ENCODE results near the gene TTYH3.
A peak's percentile ranks its signal among the peaks of the same experiment; 100 is the strongest.

TTYH3 gene

GRCh38 chr7:2649991-2650390 lies 18.2 kb downstream of the TTYH3 start:
- no peak for DNase-seq

DNA sequence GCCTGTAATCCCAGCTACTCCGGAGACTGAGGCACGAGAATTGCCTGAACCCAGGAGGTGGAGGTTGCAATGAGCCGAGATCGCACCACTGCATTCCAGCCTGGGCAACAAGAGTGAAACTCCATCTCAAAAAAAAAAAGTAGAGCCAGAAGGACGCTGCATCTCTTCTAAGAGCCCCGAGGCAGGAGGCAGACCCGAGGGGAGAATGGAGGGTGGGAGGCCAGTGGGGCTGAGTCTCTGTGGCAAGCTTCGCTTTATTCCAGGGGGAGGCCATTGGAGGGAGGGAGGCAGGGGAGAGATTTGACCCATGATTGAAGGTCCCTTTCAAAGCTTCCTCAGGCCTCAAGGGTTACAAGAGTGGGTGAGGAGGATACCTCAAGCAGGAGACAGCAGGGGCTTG lies 18.7 kb downstream of the TTYH3 start:
- no peak for DNase-seq

DNA sequence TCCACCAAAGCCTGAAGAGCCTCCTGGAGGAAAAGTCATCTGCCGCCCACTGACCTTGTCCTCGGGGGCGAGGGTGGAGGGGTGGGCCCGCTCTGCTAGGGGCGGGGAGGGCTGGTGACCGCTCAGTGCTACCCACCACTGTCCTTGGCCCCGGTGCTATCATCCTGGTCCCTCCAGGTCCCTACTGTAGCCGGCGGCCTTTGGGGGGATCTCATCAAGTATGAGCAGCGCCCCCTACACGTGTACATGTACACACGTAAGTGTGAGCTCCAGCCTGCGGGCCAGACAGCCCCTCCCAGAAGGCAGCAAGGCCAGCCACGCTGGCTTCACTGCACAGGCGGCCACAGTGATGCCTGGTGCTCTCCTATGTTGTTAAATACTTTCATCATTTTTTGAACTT lies 19.6 kb downstream of the TTYH3 start:
- no peak for DNase-seq

DNA sequence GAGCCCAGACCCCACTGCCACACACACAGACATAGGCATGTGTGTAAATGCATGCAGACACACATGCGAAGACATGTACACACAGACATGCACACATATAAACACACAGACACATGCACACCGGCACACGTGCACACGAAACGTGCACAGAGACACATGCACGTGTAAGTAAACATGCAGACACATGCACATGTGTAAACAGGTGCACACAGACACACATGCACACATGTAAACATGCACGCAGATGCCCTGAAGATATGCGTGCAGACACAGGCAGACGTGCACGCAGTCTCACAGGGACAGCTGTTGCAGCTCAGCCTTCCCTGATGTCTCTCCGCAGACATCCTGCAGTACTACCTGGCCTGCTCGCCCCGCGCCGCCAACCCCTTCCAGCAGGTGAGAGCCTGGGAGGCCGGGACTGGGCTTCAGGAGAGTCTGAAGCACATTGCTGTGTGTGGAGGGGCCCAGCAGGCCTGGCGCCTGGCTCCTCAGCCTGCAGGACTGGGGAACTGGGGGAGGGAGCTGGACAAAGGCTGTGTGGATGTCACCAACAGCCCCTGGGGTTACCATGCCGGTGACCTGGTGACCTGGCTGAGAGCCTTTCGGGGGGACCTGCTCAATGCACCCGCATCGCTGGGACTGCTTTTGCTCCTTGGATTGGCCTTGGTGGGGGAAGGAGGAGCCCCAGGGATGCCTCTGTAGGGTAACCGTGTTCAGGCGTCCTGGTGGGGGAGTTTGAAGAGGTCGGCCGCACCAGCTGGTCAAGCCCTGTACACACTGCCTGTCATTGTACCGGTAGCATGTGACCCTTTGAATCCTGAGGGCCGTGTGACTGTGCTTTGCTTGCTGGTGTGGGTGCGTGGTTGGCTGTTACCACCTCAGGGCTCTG lies 20.3 kb downstream of the TTYH3 start:
- DNase-seq, result no peak

- no peak for DNase-seq
Observed at GRCh38 chr7:2652736-2653060, 20.9 kb downstream of the TTYH3 start.

DNA sequence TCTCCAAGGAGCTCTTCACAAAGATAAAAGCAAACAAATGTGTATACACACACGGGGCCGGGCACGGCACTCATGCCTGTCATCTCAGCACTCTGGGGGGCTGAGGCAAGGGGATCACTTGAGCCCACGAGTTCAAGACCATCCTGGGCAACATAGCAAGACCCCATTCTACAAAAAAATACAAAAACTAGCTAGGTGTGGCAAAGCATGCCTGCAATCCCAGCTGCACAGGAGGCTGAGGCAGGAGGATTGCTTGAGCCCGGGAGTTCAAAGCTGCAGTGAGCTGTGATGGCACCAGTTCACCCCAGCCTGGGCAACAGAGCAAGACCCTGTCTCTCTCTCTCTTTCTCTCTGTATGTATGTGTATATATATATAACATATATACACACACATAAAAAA lies 22.3 kb downstream of the TTYH3 start:
- no peak for DNase-seq

GRCh38 chr7:2655870-2656614 lies 24.3 kb downstream of the TTYH3 start:
- DNase-seq, result no peak

DNA sequence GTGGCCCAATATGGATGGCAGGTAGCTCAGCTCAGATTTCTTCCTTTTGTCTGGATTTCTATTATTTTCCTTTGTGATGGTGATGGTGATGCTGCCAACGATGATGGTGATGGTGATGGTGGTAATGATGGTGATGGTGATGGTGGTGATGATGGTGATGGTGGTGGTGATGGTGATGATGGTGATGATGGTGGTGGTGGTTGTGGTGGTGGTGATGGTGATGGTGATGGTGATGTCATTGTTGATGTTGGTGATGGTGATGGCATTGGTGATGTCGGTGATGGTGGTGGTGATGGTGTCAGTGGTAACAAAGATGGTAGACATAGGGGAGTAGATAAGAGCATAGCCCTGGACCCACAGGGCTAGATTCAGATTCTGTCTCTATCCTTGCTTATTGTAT lies 25.4 kb downstream of the TTYH3 start:
- DNase-seq, result no peak

GRCh38 chr7:2657920-2658671 lies 26.3 kb downstream of the TTYH3 start:
- DNase-seq, result no peak

- no peak for DNase-seq
Observed at GRCh38 chr7:2658941-2659340, 27.2 kb downstream of the TTYH3 start.

DNA sequence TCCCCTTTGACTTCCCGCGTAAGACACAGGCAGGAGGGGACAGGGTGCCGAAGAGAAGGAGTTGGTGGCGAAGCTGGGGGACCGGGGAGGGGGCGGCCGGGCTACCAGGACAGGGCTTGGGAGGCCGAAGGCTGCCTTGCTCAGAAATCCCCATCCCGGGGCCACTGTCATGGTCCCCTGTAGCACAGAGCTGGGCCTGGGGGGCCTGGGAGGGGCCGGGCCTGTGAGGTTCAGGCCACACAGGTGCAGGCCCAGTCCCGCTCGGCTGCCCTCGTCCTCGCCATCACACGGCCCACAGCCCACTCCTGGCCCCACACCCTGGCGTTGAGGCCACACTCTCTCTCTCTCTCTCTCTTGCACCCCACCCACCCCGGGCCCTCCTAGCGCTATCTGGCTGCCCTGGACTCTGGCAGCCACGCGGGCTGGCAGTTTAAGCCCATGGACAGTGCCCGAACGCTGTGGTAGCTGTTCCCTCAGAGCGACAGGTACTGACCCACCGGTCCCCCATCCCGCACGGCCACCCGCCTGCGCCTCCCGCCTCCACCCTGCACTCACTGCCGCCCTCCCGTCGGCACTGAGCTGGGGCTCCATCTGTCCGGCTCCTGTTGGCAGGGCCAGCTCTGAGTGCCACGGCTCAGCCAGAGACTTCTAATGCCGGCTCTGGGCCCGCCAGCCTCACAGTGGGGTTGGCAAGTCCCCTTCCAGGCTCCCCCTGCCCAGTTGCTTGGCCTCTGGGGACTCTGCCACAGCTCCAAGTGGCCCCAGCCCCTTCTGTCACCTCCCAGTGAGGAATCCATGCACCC lies 28.0 kb downstream of the TTYH3 start:
- no peak for DNase-seq

DNA sequence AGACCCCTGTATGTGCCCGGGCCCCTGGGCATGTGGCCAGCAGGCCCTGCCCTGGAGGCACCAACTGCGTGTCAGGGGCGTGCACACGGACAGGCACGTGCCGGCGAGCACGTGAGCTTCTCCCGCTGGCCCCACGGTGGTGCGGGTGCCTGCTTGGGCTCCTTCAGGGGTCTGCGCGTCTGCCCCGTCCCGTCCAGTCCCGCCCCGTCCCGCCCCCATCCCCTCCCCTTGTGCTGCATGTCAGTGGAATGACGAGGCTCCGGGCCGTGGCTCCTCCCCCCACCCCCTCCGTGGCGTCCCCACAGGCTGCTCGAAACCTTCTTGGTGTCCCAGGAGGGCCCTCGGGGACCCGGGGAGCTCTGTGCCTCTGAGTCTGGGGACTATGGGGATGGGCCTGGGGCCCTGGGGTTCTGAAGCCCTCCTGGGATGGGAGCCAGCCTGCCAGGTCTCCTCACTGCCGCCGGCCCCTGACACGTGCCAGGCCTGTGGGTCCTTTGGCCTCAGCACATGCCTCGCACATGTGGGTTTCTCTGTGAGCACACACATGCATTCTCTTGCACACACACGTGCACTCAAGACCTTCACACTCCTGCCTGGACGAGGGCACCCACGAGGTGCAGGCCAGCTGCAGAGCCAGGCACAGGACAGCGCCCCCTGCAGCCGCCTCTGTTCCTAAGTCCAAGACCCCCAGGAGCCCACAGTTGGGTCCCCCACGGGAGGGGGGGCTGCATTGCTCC lies 28.7 kb downstream of the TTYH3 start:
- DNase-seq, result no peak

GRCh38 chr7:2661096-2661449 lies 29.3 kb downstream of the TTYH3 start:
- DNase-seq, result no peak

- DNase-seq, result no peak
Observed at GRCh38 chr7:2661602-2662272, 30.0 kb downstream of the TTYH3 start.

- no peak for DNase-seq
Observed at GRCh38 chr7:2662273-2663120, 30.7 kb downstream of the TTYH3 start.

- no peak for DNase-seq
Observed at GRCh38 chr7:2663121-2663886, 31.5 kb downstream of the TTYH3 start.

DNA sequence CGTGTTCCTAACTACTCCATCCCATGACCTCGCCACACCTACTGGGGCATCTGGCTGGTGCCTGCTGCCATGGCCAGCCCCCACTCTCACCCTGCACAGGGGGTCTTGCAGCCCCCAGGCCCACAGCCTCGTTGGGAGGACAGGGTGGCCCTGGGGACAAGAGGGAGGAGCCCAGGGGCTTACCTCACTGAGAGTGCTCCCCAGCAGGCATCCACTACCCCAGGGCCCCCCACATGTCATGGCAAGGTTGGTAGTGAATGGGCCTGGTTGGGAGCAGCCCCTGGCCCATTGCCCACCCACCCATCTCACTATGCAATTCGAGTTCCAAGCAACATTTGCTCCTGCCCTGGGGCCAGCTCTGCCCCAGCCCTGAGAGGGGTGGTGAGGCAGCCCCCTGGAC lies 32.2 kb downstream of the TTYH3 start:
- DNase-seq, result no peak

GRCh38 chr7:2665359-2665791 lies 33.6 kb downstream of the TTYH3 start:
- peak; percentile 33 for DNase-seq

DNA sequence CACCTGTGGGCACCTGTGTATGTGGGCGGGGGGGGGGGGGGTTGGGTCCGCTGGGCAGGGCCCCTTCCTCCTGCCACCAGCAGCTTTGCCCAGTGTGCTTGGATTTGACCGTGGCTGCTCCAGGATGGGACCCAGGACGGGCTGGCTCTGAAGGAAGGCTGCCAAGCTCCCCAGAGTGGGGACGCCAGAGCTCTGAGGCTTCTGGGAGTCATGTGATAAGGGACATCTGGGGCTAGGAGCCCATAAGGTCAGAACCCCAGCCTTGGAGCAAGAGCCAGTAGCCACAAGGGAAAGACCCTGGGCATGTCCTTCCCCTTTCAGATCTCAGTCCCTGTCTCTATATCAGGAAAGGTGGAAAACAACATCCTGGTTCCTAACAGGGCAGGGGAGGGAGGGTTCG lies 34.4 kb downstream of the TTYH3 start:
- no peak for DNase-seq
